HepG2 (cell line): ENCODE measurements around the gene SUCLG2. TPM values are rescaled to one million over a fixed set of nuclear protein-coding genes. Genes with fewer than 3 reads are reported as not detected.

Experiments used
- GABPA ChIP-seq, 2 experiments: IDR thresholded peaks; 2 replicates each; pipeline ENCODE4 v1.6.1; 2011 to 2016; ENCODE audit warnings: low read depth in 2 of 2, low read length in 1 of 2, missing biosample characterization in 1 of 2, missing genetic modification characterization in 1 of 2
- IKZF5 ChIP-seq: IDR thresholded peaks from 2 replicates; pipeline ENCODE4 v1.6.1; 2018; ENCODE audit warnings: missing genetic modification reagents, mild to moderate bottlenecking, missing compliant biosample characterization
- LRRFIP1 ChIP-seq: sonication (generic); formaldehyde crosslinking; conservative IDR thresholded peaks from 2 replicates; pipeline ENCODE4 v1.4.0; 2020; ENCODE audit warnings: missing genetic modification reagents
- NFE2L1 ChIP-seq: sonication (generic); formaldehyde crosslinking; IDR thresholded peaks from 2 replicates; pipeline ENCODE4 v1.4.0; 2020; ENCODE audit warnings: missing genetic modification reagents, mild to moderate bottlenecking, borderline replicate concordance
- NFYB ChIP-seq: sonication (generic); formaldehyde crosslinking; IDR thresholded peaks from 2 replicates; pipeline ENCODE4 v1.4.0; 2020; ENCODE audit warnings: missing genetic modification reagents
- ONECUT2 ChIP-seq: sonication (generic); formaldehyde crosslinking; IDR thresholded peaks from 2 replicates; pipeline ENCODE4 v1.4.0; 2020; ENCODE audit warnings: missing genetic modification reagents
- SAP130 ChIP-seq: IDR thresholded peaks from 2 replicates; pipeline ENCODE4 v1.6.1; 2016; ENCODE audit warnings: low read depth
- SETDB1 ChIP-seq: sonication (generic); formaldehyde crosslinking; IDR thresholded peaks from 2 replicates; pipeline ENCODE4 v1.5.1; 2020; ENCODE audit warnings: missing genetic modification reagents, mild to moderate bottlenecking, borderline replicate concordance
- STAT5B ChIP-seq: sonication (generic); formaldehyde crosslinking; IDR thresholded peaks from 2 replicates; pipeline ENCODE4 v1.4.0; 2020; ENCODE audit warnings: missing genetic modification reagents
- TARDBP ChIP-seq: sonication (generic); formaldehyde crosslinking; IDR thresholded peaks from 2 replicates; pipeline ENCODE4 v1.8.0; 2022; ENCODE audit warnings: mild to moderate bottlenecking, missing genetic modification reagents
- TERF1 ChIP-seq: sonication (generic); formaldehyde crosslinking; IDR thresholded peaks from 2 replicates; pipeline ENCODE4 v1.8.0; 2022; ENCODE audit warnings: mild to moderate bottlenecking, missing genetic modification reagents, moderate library complexity
- THAP11 ChIP-seq: IDR thresholded peaks from 2 replicates; pipeline ENCODE4 v1.6.1; 2016; ENCODE audit warnings: missing biosample characterization, missing genetic modification reagents
- TP53 ChIP-seq: sonication (generic); formaldehyde crosslinking; conservative IDR thresholded peaks from 2 replicates; pipeline ENCODE4 v1.4.0; 2020; ENCODE audit warnings: missing genetic modification reagents
- ZBTB34 ChIP-seq: sonication (generic); formaldehyde crosslinking; IDR thresholded peaks from 2 replicates; pipeline ENCODE4 v1.8.0; 2022; ENCODE audit warnings: mild to moderate bottlenecking, missing genetic modification reagents
- ZNF331 ChIP-seq: sonication (generic); formaldehyde crosslinking; IDR thresholded peaks from 2 replicates; pipeline ENCODE4 v1.4.0; 2020; ENCODE audit warnings: missing genetic modification reagents
- ZNF335 ChIP-seq: sonication (generic); formaldehyde crosslinking; IDR thresholded peaks from 2 replicates; pipeline ENCODE4 v1.4.0; 2020; ENCODE audit warnings: missing genetic modification reagents
- ZNF33B ChIP-seq: sonication (generic); formaldehyde crosslinking; IDR thresholded peaks from 2 replicates; pipeline ENCODE4 v1.5.1; 2020; ENCODE audit warnings: mild to moderate bottlenecking, missing genetic modification reagents
- ZNF382 ChIP-seq: sonication (generic); formaldehyde crosslinking; IDR thresholded peaks from 2 replicates; pipeline ENCODE4 v1.5.0; 2020; ENCODE audit warnings: missing genetic modification reagents, mild to moderate bottlenecking, borderline replicate concordance
- ZNF451 ChIP-seq: sonication (generic); formaldehyde crosslinking; IDR thresholded peaks from 2 replicates; pipeline ENCODE4 v1.5.0; 2020; ENCODE audit warnings: mild to moderate bottlenecking, missing genetic modification reagents
- ZNF567 ChIP-seq: sonication (generic); formaldehyde crosslinking; IDR thresholded peaks from 2 replicates; pipeline ENCODE4 v1.8.1; 2023; ENCODE audit warnings: mild to moderate bottlenecking, missing genetic modification reagents, borderline replicate concordance
- ZNF569 ChIP-seq: sonication (generic); formaldehyde crosslinking; IDR thresholded peaks from 2 replicates; pipeline ENCODE4 v1.5.0; 2020; ENCODE audit warnings: mild to moderate bottlenecking, missing genetic modification reagents, moderate library complexity, borderline replicate concordance
- ZNF629 ChIP-seq: sonication (generic); formaldehyde crosslinking; conservative IDR thresholded peaks from 2 replicates; pipeline ENCODE4 v1.5.0; 2020; ENCODE audit warnings: missing genetic modification reagents
- ZNF781 ChIP-seq: sonication (generic); formaldehyde crosslinking; IDR thresholded peaks from 2 replicates; pipeline ENCODE4 v1.5.1; 2020; ENCODE audit warnings: borderline replicate concordance, mild to moderate bottlenecking, missing genetic modification reagents; ENCODE audit errors: not compliant biosample characterization
- ZNF879 ChIP-seq: sonication (generic); formaldehyde crosslinking; IDR thresholded peaks from 2 replicates; pipeline ENCODE4 v1.8.1; 2023; ENCODE audit warnings: missing genetic modification reagents
- polyA plus RNA-seq, 8 experiments: library from polyadenylated mRNA; depleted of rRNA in 3 of 8; stranded (reverse) in 7 of 8; unstranded in 1 of 8; fragments of >200 nt; fragmentation: Illumina TruSeq in 4 of 8; extraction: Trizol in 4 of 8; gene quantifications; 2 replicates each; pipeline versions ENCODE4 v1.2.1 to v1.2.3, GENCODE V29; 2011 to 2016; ENCODE audit warnings: low read depth in 4 of 8, missing spikeins in 1 of 8, mixed read lengths in 1 of 8; ENCODE audit not compliant: insufficient read depth in 1 of 8
- total RNA-seq, 5 experiments: library from RNA; depleted of rRNA; stranded (reverse); fragments of >200 nt; fragmentation: Illumina TruSeq; extraction: Trizol; gene quantifications; 2 replicates each; pipeline ENCODE4 v1.2.3, GENCODE V29; 2016; ENCODE audit warnings: low read depth in 1 of 5

SUCLG2 gene
- total and polyA plus RNA-seq, 2 of the 13 experiments (the other 11 are each of a cell fraction or from before 2014, with no cell fraction given) = 21.4 to 64.9 TPM

- TF ChIP-seq ZNF331 (CRISPR knock-in tag) (0 out of 2 replicates have a peak, but pooled peaks have one; percentile 18), TARDBP (no peak), NFE2L1 (CRISPR knock-in tag) (no peak), STAT5B (CRISPR knock-in tag) (no peak), ZNF629 (CRISPR knock-in tag) (no peak), TP53 (no peak), ZNF781 (CRISPR knock-in tag) (no peak), ZBTB34 (CRISPR knock-in tag) (no peak), NFYB (no peak), SAP130 (CRISPR knock-in tag) (peak; percentile 82), ZNF567 (no peak; the same call in 1 of the 2 replicates), ZNF879 (CRISPR knock-in tag) (no peak), ZNF569 (CRISPR knock-in tag) (no peak), ZNF382 (CRISPR knock-in tag) (no peak), TERF1 (0 out of 2 replicates have a peak, but pooled peaks have one; percentile 48), ZNF33B (no peak), THAP11 (CRISPR knock-in tag) (peak; percentile 69; the same call in 1 of the 2 replicates), ZNF335 (CRISPR knock-in tag) (no peak), GABPA (IDR thresholded peaks at IDR 0.05; ENCODE audit: low read depth, low read length) (peak; percentile 19; the same call in 1 of the 2 replicates), GABPA (CRISPR knock-in tag; IDR thresholded peaks at IDR 0.05; ENCODE audit: low read depth) (0 out of 2 replicates have a peak, but pooled peaks have one; percentile 43), ONECUT2 (no peak), IKZF5 (CRISPR knock-in tag) (no peak; the same call in 1 of the 2 replicates), ZNF451 (no peak), LRRFIP1 (no peak), SETDB1 (no peak)
These were observed at the start of gene SUCLG2 (continued) for GRCh38 chr3:67654099-67654843.
